Measurements from ENCODE around the gene LGALS9.
"Not testable (repeated sequence)": the region's sequence is repeated elsewhere in the genome, so short reads cannot be mapped to it uniquely, and the experiment has no call there.

Gene LGALS9

DNA sequence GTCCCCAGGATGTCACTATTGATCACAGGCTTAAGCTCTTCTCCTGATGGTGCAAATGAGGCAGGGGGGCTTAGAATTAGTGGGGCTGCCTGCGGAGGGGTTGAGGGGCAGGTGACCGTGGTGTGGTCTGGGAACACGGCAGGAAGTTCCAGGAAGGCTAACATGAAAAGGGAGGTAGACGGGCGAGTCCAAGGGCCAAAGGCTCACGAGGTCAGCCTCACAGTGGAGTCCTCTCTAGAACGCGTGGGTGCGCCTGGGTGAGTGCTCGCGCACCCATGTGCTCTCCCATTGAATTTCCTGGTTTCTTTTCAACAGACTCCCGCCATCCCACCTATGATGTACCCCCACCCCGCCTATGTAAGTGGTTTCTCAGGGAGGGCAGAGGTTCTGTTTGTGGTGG, 15.2 kb downstream of the LGALS9 start:
- H3K4me1 ChIP-seq (ENCODE audit: low read length): no peaks in the 10 kb centered on the region

DNA sequence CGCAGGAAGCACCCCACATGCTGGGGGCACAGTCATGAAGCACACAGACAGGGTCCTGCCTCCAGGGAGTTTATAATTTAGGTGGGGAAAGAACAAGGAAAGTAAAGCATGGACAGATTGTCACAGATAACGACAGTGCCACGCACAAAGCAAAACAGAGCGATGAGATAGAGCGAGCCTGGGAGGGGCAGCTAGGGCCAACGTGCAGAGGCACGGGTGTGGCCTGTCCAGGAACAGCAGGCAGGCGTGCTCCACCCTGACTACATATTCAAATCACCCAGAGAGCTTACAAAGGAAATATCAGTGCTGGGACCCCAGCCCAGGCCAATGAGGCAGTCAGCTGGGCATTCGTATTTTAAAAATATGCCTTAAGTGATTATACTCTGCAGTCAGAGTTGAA, 16.8 kb downstream of the LGALS9 start:
- Histone ChIP-seq H3K4me2 (ENCODE audit: low read length) (no peak overlapping the region), H3K79me2 (ENCODE audit: low read length) (no peaks in the 10 kb centered on the region), H3K36me3 (replicated peaks; ENCODE audit: low read depth, low read length) (no peaks in the 10 kb centered on the region), H3K4me1 (ENCODE audit: low read length) (no peaks in the 10 kb centered on the region), H3K9me3 (ENCODE audit: insufficient read depth, low read length) (no peaks in the 10 kb centered on the region), H3K4me3 (ENCODE audit: low read length) (no peak overlapping the region), H3K27me3 (ENCODE audit: low read depth, low read length) (no peaks in the 10 kb centered on the region; the same call in 1 of the 2 replicates), H3K27ac (ENCODE audit: low read length) (no peak overlapping the region), H4K20me1 (ENCODE audit: insufficient read depth, low read length) (no peaks in the 10 kb centered on the region), H2AFZ (ENCODE audit: low read depth, low read length) (no peak overlapping the region), H3K9ac (ENCODE audit: low read length) (no peak overlapping the region)
- TF ChIP-seq, protein P1, sequence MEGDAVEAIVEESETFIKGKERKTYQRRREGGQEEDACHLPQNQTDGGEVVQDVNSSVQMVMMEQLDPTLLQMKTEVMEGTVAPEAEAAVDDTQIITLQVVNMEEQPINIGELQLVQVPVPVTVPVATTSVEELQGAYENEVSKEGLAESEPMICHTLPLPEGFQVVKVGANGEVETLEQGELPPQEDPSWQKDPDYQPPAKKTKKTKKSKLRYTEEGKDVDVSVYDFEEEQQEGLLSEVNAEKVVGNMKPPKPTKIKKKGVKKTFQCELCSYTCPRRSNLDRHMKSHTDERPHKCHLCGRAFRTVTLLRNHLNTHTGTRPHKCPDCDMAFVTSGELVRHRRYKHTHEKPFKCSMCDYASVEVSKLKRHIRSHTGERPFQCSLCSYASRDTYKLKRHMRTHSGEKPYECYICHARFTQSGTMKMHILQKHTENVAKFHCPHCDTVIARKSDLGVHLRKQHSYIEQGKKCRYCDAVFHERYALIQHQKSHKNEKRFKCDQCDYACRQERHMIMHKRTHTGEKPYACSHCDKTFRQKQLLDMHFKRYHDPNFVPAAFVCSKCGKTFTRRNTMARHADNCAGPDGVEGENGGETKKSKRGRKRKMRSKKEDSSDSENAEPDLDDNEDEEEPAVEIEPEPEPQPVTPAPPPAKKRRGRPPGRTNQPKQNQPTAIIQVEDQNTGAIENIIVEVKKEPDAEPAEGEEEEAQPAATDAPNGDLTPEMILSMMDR (IDR thresholded peaks at IDR 0.05; ENCODE audit: low read depth, low read length): no peak
- TF ChIP-seq EZH2phosphoT487 (IDR thresholded peaks at IDR 0.05; ENCODE audit: low read depth): no peak

More for the DNA sequence above, 15.2 kb downstream of the LGALS9 start:
- no peak overlapping the region for H3K27ac ChIP-seq (ENCODE audit: low read length)
- no peak for TF ChIP-seq EZH2phosphoT487 (IDR thresholded peaks at IDR 0.05; ENCODE audit: low read depth)
- TF ChIP-seq, protein P1 (IDR thresholded peaks at IDR 0.05; ENCODE audit: low read depth, low read length): no peak
- no peak overlapping the region for H2AFZ ChIP-seq (ENCODE audit: low read depth, low read length)
- no peaks in the 10 kb centered on the region for H4K20me1 ChIP-seq (ENCODE audit: insufficient read depth, low read length)
- no peak overlapping the region for H3K4me2 ChIP-seq (ENCODE audit: low read length)
- no peaks in the 10 kb centered on the region for H3K9me3 ChIP-seq (ENCODE audit: insufficient read depth, low read length)
- no peaks in the 10 kb centered on the region for H3K79me2 ChIP-seq (ENCODE audit: low read length)
- no peak overlapping the region for H3K4me3 ChIP-seq (ENCODE audit: low read length)
- H3K36me3 ChIP-seq (replicated peaks; ENCODE audit: low read depth, low read length): no peaks in the 10 kb centered on the region
- no peaks in the 10 kb centered on the region; the same call in 1 of the 2 replicates for H3K27me3 ChIP-seq (ENCODE audit: low read depth, low read length)
- no peak overlapping the region for H3K9ac ChIP-seq (ENCODE audit: low read length)

DNA sequence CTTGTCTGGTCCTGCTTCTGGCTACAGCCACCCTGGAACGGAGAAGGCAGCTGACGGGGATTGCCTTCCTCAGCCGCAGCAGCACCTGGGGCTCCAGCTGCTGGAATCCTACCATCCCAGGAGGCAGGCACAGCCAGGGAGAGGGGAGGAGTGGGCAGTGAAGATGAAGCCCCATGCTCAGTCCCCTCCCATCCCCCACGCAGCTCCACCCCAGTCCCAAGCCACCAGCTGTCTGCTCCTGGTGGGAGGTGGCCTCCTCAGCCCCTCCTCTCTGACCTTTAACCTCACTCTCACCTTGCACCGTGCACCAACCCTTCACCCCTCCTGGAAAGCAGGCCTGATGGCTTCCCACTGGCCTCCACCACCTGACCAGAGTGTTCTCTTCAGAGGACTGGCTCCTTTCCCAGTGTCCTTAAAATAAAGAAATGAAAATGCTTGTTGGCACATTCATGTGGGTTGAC, 18.2 kb downstream of the LGALS9 start:
- H3K9ac ChIP-seq (ENCODE audit: low read length); H3K27me3 ChIP-seq (ENCODE audit: low read depth, low read length); H3K9me3 ChIP-seq (ENCODE audit: insufficient read depth, low read length); H3K79me2 ChIP-seq (ENCODE audit: low read length); H2AFZ ChIP-seq (ENCODE audit: low read depth, low read length); H4K20me1 ChIP-seq (ENCODE audit: insufficient read depth, low read length); H3K4me3 ChIP-seq (ENCODE audit: low read length); H3K4me2 ChIP-seq (ENCODE audit: low read length); H3K4me1 ChIP-seq (ENCODE audit: low read length); H3K27ac ChIP-seq (ENCODE audit: low read length); H3K36me3 ChIP-seq (replicated peaks; ENCODE audit: low read depth, low read length): not testable (repeated sequence)

DNA sequence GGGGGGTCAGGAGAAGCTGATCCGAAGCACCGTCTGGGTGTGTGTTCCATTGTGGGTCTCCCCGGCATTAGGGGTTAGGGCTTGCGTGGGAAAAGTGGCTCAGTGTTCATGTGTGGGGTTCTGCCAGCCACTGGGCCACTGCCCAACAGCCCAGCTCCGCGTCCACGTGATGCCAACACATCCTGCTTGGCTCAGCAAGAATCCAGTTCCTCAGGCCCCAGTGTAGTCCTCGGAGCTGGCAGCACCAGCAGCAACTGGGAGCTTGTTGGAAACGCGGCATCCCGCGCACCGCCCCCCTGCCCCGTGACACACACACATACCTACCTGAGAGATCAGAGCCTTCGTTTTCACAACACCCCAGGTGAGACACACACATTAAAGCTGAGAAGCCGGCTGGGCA, 18.9 kb downstream of the LGALS9 start:
- H3K4me1 ChIP-seq (ENCODE audit: low read length): no peaks in the 10 kb centered on the region
- no peaks in the 10 kb centered on the region for H3K79me2 ChIP-seq (ENCODE audit: low read length)
- H2AFZ ChIP-seq (ENCODE audit: low read depth, low read length): no peak overlapping the region
- no peak overlapping the region for H3K9ac ChIP-seq (ENCODE audit: low read length)
- H3K4me3 ChIP-seq (ENCODE audit: low read length): no peak overlapping the region
- H3K4me2 ChIP-seq (ENCODE audit: low read length): no peak overlapping the region
- no peaks in the 10 kb centered on the region for H4K20me1 ChIP-seq (ENCODE audit: insufficient read depth, low read length)
- TF ChIP-seq EZH2phosphoT487 (IDR thresholded peaks at IDR 0.05; ENCODE audit: low read depth): no peak
- TF ChIP-seq, protein P1 (IDR thresholded peaks at IDR 0.05; ENCODE audit: low read depth, low read length): no peak
- H3K36me3 ChIP-seq (replicated peaks; ENCODE audit: low read depth, low read length): no peaks in the 10 kb centered on the region
- H3K27me3 ChIP-seq (ENCODE audit: low read depth, low read length): no peaks in the 10 kb centered on the region; the same call in 1 of the 2 replicates
- H3K9me3 ChIP-seq (ENCODE audit: insufficient read depth, low read length): no peaks in the 10 kb centered on the region
- no peak overlapping the region for H3K27ac ChIP-seq (ENCODE audit: low read length)

DNA sequence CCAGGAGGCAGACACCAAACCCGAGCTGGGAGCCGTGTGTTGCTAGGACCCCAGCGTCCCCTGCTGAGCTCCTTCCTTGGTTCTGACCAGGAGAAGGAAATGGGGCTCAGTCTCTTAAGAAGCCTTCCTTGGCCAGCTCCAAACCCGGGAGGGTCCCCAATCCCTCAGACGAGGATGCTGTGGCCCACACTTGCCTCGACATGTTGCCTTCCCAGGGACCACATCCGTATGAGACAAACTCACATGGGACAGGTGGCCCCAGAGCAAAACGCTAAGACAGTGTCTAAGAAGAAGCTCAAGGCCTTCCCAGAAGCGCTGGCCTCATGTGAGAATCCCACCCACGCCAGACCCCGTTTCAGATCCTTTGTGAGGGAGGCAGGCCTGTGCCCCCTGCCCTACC, 19.8 kb downstream of the LGALS9 start:
- Histone ChIP-seq H3K4me2 (ENCODE audit: low read length) (no peak overlapping the region), H3K27ac (ENCODE audit: low read length) (no peak overlapping the region), H4K20me1 (ENCODE audit: insufficient read depth, low read length) (no peaks in the 10 kb centered on the region), H3K4me3 (ENCODE audit: low read length) (no peak overlapping the region), H3K36me3 (replicated peaks; ENCODE audit: low read depth, low read length) (no peaks in the 10 kb centered on the region), H3K79me2 (ENCODE audit: low read length) (no peaks in the 10 kb centered on the region), H2AFZ (ENCODE audit: low read depth, low read length) (no peak overlapping the region), H3K4me1 (ENCODE audit: low read length) (no peaks in the 10 kb centered on the region), H3K27me3 (ENCODE audit: low read depth, low read length) (no peaks in the 10 kb centered on the region; the same call in 1 of the 2 replicates), H3K9me3 (ENCODE audit: insufficient read depth, low read length) (no peaks in the 10 kb centered on the region), H3K9ac (ENCODE audit: low read length) (no peak overlapping the region)
- no peak for TF ChIP-seq EZH2phosphoT487 (IDR thresholded peaks at IDR 0.05; ENCODE audit: low read depth)
- TF ChIP-seq, protein P1 (IDR thresholded peaks at IDR 0.05; ENCODE audit: low read depth, low read length): no peak
